Stimulated activated CD8-positive, alpha-beta memory T cell treated with anti-CD3 and anti-CD28 coated beads, Interleukin-15, amount 100 ng/mL, for 4 hours (primary cell): ENCODE data around the gene VILL.
A peak's percentile ranks its signal among the peaks of the same experiment; 100 is the strongest.

ENCODE experiments used
- DNase-seq, 2 donors: peaks; one replicate each; pipeline ENCODE4 v3.0.0-alpha.2; 2020; ENCODE audit warnings: low read depth in 2 of 2

VILL gene

DNA sequence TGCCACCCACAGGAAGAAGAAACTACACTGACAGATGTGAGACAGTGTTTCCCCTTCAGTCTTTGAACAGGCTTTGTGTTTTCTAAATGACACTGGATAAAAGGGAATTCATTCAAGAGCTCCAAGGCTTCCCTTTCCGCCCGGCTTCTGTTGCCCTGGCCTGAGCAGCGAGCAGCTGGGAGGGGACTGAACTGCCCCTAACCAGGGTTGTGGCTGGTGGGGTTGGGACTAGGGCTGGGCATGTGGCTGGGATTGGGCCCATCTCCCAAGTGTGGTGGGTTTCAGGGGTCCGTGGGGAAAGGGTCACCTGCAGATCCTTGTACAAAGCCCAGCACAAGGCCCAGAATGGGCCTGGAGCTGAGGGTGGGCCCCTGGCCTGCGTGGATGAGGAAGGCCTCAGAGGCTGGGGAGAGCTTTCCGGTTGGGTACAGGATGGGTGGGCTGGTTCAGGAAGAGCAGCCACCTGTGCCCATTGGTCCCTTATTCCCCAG, 10.4 kb downstream of the VILL start:
- DNase-seq: no peak

DNA sequence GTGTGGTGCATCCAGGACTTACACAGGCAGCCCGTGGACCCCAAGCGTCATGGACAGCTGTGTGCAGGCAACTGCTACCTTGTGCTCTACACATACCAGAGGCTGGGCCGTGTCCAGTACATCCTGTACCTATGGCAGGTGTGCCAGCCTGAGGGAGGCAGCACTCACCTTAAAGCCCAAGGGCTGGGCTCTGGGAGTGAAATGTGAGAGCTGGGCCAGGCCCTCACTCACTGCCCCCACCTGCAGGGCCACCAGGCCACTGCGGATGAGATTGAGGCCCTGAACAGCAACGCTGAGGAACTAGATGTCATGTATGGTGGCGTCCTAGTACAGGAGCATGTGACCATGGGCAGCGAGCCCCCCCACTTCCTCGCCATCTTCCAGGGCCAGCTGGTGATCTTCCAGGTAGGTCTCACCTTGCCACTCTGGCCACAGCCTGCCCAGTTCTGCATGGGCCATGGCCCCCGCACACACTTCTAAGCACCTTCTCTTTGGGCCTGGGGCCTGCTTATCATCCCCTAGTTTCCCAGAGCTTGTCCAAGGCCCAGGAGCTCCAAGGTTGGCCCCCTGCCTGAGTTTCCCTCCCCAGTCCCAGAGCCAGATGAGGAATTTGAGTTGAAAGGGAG, 11.0 kb downstream of the VILL start:
- DNase-seq: no peak

DNA sequence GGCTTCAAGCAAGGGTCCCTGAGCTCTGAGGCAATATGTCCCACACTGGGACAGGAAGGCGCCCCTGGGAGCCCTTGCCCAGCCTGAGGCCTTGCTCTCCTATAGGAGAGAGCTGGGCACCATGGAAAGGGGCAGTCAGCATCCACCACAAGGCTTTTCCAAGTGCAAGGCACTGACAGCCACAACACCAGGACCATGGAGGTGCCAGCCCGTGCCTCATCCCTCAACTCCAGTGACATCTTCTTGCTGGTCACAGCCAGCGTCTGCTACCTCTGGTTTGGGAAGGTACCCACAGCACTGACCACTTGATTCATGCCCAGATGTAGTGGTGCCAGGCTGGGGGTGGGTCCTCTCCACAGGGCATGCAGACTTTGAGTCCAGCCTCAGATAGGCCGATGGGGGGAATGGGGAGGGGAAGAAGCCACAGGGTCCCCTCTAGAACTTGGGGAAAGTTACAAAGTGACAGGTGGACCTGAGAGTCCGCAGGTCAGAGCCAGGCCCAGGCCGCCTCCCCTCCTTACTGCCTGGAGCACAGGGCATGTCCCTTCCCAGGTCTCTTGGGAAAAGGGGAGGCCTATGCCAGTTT, 11.8 kb downstream of the VILL start:
- no peak for DNase-seq

DNA sequence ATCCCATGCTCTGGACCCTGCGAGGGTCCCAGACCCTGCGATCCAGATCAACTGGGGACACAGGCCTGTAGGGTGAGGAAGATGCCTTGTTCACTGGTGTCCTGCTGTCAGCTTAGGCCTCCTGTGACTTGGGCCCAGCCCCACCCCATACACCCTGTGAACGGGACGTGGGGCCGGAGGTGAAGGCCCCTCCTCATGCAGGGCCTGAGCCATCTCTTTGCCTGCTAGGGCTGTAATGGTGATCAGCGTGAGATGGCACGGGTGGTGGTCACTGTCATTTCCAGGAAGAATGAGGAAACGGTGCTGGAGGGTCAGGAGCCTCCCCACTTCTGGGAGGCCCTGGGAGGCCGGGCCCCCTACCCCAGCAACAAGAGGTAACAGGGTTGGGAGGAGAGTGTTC, 12.4 kb downstream of the VILL start:
- no peak for DNase-seq

DNA sequence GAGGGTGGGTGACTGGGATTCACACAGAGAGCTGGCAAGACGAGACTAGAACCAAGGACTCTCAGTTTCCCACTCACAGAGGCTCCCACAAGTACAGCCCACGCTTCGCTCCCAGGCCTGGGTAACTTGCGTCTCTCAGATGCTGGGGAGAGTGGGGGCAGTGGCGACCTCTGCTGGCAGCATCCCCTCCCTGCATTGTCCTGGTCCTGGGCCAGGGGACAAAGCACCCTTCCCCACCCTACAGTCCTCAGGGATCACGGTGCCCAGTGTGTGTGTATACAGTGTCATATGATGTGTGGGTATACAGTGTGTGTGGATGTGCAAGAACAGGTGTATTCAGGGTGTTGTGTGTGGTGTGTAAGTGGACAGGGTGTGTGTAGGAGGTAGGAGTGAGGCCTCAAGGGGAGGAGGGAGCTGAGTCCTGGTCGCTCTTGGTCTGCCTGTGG, 12.8 kb downstream of the VILL start:
- DNase-seq: no peak

DNA sequence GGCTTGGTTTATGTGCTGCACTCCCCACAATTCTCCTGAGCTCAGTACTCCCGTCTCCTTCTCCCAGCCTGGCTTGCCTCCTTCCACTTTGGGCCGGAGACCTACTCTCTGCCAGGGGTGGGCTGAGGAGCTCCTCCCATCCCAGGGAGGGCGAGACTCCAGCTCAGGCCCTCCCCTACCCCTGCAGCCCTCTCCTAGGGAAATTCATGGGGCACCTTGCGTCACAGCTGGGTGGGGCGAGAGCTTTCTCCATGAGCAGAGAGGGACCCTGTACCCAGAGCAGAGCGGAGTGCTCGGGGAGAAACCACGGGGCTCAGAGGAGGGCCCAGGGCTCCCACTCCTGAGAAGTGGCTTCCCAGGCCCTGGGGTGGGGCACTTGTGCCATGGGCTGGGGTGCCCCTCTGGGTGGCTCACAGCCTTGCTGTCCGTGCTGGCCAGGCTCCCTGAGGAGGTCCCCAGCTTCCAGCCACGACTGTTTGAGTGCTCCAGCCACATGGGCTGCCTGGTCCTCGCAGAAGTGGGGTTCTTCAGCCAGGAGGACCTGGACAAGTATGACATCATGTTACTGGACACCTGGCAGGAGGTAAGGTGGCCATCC, 13.3 kb downstream of the VILL start:
- DNase-seq: no peak

DNA sequence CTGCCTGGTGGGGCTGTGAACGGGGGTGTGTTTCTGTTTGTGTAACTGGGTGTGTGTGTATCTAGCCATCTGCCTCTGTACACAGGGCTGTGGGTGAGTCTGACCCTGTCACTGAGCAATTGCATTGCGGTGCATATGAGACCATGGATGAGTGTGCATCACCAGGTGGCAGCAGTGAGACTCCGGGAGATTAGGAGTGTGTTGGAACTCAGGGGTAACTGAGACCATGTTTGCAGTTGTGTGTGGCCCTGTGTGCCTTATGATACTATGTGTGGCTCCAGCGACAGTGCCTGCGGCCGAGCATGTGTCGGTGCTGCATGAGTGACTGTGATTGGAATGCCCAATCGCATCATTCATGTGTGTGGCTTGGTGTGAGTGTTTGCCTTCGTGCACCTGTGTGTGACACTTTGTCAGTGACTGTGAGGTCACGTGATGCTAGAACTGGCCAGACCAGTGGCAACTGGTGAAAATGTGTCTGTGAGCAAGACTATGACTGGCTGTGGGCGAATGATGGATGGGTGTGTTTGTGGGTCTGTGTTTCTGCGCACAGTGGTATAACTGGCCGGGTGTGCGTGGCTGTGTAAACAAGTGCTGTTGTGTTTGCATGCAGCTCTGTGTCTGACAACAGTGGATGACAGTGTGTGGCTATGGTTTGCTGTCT, 14.0 kb downstream of the VILL start:
- peak in 1 of 2 donors; percentile 27 for DNase-seq

DNA sequence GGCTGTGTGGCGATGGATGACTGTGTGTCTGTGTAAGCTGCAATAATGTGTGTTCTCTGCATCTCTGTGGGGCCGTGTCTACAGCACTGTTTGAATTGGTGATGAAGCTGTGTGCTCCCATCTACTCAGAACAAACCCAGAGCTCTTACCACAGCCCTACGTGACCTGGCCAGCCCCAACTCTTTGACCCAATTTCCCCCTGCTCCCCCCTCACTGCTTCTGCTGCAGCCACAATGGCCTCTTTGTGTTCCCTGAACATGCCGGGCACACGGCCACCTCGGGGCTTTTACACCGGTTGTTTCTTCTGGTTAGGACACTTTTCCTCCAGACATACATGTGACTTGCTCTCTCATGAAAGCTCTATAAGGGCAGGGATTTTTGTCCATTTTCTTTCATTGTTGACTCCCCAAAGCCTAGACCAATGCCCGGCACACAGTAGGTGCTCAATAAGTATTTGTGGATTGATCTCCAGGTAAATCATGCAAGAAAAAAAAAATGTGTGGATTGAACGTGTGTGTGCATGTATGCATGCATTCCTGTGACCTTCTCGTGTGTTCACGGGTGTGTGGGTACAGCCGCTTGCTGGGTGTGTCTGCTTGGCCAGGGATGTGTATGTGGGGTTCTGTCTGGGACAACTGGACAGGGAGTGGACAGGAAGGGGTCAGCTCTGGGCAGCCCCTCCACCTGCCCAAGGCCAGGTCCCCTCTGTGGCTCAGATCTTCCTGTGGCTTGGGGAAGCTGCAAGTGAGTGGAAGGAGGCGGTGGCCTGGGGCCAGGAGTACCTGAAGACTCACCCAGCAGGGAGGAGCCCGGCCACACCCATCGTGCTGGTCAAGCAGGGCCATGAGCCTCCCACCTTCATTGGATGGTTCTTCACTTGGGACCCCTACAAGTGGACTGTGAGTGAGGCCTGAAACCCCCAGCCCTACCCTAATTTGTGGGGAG, 14.8 kb downstream of the VILL start:
- no peak for DNase-seq

DNA sequence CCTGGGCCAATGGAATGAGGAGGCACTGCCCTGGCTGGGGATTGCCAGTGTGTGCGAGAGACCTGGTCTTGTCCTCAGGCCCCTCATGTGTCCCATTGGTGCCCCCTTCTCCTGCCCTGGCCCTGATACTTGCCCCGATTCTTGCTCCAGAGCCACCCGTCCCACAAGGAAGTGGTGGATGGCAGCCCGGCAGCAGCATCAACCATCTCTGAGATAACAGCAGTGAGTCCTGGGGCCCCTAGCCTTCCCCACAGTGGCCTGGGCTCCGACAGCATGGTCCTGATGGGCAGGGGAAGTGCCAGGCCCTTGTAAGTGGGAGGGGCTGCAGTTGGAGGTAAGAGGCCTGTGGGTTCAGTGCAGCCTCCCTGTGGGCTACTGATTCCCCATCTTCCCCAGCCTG, 15.4 kb downstream of the VILL start:
- DNase-seq: no peak

DNA sequence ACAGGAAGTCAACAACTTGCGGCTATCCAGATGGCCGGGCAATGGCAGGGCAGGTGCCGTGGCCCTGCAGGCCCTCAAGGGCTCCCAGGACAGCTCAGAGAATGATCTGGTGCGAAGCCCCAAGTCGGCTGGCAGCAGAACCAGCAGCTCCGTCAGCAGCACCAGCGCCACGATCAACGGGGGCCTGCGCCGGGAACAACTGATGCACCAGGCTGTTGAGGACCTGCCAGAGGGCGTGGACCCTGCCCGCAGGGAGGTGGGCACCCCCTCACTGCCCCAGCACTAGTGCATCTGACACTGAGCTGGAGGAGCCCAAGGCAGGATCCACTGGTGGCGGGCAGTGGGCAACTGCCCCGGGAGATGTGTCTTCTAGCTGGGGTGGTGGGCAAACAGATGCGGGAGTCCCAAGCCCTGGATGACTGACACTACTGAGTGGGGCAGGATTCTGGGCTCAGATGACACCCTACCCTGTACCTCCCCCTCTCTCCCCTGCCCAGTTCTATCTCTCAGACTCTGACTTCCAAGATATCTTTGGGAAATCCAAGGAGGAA, 15.9 kb downstream of the VILL start:
- DNase-seq: no peak

DNA sequence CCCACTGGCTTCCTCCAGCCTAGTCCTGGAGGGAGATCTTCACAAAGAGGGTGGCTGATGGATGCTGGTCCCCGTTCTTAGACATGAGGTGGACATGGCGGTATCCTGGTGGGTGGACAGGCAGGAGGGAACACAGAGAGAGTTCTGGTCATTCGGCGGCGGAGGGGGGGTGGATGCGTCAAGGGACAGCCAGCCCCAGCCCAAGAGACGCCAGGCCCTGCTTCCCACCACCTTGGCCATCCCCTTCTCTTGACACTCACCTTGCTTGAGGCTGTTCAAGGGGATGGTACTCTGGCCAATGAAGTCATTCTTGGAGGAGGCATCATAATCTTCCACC, 17.1 kb downstream of the VILL start:
- DNase-seq: no peak

DNA sequence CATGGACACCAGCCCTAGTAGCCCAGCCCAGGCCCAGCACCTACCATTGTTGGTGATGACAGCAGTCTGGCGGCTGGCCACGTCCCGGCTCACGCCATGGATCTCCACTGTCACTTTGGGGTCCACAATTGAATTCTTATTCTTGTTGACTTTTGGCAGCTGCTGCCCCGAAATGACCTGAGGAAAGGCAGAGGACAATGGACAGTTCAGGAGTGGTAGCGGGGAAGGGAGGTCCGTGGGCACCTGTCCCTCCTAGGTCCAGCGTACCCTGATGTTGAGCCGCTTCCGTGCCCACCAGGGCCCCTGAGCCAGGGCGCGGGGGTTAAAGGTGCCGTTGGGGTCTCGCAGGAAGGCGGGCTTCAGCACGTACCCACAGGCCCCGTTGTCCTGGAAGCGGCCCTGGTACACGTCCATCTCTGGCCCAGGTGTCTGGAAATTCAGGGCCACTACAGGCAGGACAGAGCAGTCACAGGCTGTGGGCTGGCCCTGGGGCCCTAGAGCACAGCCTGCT, 17.7 kb downstream of the VILL start:
- no peak for DNase-seq

DNA sequence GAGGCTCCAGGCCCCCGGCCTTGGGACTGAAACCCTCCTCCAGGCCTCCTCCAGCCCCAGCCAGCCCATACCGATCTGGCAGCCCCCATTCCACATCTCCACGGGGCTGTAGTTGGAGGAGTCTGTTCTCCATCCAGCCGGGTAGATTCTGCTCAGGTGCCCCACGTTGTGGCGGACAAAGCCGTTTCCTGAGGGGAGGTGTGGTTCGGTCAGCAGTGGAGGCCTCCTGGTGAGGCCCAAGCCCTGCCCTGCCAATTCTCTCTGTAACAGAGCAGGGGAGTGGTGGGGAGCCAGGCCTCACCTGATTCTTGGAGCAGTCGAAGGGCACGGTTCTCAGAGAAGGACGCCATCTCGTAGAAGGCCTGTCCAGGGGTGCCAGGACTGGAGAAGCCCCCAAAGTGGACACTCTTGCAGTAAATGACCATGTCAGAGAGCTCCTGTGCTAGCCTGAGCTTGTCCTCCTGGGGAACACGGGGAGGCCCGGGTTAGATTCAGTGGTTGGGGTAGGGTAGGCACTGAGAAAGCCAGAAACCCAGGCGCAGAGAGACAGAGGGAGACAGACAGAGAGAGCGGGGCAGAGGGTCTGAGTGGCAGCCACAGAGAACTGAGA, 18.5 kb downstream of the VILL start:
- DNase-seq: no peak

DNA sequence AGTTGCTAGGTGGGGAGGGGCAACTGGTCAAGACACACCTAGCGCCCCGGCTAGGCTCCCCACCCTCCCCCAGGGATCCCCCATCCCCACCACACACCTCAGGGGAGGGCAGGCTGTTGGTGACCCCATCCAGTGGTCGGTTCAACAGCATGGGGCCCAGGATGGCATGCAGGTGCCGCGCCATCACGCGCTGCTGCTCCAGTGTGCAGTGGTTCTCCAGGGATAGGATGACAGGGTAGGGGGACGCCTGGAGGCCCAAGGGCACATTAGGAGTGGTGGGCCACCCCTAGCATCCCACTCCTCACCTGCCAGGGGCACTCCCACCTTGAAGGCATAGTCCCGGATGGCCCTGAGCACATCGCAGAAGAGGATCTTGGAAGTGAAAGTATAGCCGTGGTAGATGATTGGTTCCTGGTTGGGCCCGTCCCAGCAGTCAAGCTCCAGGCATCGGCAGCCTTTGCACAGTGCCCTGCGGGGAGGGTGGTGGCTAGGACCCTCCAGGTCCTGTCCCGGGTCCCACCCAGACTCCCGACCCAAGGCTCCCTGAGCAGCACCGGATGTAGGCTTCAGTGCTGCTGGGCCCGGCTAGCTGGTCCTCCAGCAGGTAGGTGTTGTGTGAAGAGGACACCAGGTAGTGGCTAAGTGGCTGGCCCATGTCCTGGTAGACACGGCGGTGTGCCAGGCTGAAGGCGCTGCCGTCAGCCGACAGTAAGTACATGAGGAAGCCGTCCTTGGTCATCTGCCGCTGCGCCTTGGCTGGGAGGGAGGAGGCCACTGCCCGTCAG, 19.4 kb downstream of the VILL start:
- DNase-seq: no peak

DNA sequence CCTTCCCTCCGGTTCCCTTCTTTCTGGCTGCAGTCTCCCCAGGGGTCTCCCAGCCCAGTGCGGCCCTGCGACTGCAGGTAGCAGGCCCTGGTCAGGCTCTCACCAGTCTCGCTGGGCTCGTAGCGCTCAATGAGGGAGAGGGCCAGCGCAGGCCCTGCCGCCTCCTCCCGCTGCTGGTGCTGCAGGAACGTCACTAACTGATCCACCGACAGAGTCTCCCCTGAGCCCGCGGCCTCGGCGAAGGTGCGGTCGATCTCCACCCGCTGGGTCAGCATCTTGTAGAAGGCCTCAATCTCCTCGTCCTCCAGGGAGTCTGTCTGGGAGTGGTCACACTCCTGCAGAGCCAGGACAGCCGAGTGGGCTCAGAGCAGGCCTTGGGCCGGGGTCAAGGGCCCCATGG, 20.5 kb downstream of the VILL start:
- no peak for DNase-seq

DNA sequence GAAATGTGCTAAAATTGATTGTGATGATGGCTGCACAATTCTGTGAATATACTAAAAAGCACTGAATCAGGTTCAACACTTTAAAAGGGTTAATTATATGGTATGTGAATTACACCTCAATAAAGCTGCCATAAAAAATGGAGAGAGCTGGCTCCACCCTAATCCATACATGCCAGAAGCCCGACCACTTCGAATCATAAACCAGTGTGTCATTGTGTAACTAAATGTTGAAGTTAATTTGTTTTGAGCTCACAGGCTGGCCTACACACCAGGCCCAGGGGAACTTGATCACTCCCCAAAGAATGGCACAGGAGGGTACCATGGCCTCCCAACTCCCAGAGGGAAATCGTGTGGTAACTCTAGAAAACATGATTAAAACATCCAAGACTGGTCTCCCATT, 24.9 kb downstream of the VILL start:
- no peak for DNase-seq

DNA sequence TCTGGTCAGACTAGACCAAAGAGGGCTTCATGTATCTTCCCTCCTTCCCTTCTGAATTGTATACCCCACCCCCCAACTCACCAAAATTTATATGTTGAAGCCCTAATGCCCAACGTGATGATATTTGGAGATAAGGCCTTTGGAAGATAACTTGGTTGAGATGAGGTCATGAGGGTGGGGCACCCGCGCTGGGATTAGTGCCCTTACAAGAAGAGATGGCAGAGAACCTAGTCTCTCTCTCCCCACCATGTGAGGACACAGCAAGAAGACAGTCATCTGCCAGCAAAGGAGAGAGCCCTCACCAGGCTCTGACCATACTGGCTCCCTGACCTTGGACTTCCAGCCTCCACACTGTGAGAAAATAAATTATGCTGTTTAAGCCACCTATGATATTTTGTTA, 25.4 kb downstream of the VILL start:
- no peak for DNase-seq

DNA sequence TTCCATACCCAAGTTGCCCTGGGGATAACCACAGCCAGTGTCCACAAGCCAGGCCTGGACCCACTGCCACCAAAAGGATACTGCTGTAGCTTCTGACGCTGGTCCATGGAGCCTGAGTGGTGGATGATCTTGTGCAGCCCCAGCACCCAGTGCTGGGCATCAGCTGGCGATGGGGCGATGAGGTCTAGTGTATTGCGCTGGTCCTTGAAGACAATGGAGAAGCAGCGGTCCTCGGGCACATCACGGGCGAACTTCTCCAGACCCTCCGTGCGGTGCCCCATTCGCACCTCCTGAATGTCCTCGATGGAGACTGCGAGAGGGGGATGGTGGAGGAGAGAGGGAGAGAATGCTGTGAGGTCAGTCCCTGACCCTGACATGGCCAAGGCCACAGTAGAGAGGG, 25.8 kb downstream of the VILL start:
- no peak for DNase-seq

DNA sequence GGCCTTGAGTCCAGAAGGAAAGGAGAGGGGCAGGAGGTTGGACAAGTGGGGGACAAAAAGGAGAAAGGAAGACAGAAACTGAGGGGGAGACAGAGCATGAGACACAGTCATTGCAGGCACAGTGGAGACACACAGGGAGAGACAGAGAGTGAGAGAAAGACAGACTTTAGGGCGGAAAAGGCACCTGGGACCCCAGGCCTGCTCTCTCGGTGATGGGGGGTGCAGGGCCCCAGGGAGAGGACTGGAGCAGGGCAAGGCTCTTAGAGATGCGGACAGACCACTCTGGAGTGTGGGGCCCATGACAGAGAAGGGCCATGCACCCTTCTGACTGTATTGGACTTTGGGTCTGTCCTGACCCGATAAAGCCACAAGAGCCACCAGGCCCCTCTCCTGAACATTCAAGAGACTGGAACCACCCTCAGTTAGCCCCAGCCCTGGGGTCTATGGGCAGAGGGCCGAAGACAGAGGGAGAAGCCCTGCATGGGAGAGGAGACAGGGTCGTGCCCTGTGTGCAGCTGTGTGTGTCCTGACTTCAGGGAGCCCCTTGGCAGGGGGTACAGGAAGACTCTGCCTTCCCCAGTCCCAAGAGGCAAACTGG, 26.4 kb downstream of the VILL start:
- no peak for DNase-seq
